Stimulated activated CD4-positive, alpha-beta T cell treated with anti-CD3 and anti-CD28 coated beads, Interleukin-12 subunit alpha, Interleukin-12 subunit beta, amount 100 ng/mL, for 24 hours (primary cell): ENCODE measurements around the gene SNTA1.
"Not testable (repeated sequence)": the region's sequence is repeated elsewhere in the genome, so short reads cannot be mapped to it uniquely, and the experiment has no call there.

Experiments used
- DNase-seq, 2 experiments: peaks; one replicate each; pipeline ENCODE4 v3.0.0-alpha.2; 2020; ENCODE audit warnings: low read depth in 2 of 2

The SNTA1 gene

DNA sequence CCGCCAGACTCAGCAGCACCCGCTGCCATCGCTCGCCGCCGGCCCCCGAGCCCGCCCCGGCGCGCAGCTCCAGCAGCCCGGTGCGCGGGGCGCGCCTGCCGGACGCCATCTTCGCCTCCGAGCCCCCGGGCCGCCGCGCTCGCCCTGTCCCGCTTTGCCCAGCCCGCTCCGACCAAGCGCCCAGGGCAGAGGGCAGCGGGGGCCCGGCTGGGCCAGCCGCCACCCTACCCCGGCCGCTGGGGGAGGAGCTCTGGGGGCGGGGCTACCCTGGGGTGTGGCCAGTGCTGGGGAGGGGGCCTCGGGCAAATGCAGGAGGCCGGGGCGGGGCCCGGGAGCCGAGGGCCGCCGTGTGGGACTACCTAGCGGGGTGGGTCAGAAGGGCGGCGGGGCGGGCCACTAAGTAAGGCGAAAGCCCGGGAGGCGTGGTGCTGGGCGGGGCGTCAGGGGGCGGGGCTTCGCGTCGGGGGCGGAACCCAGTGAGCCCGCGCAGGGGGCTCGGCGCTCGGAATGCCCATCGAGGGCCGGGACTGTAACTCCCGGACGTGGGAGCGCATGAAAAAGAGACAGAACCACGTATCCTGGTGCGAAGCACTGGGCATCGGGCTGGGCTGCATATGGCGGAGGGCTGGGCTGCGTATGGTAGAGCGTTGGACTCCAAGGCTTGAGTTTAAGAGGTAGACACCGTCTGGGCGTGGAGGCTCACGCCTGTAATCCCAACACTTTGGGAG lies at the start of gene SNTA1:
Gene SNTA1 (minus strand): TSS at position 252 of the 728 bp plus-strand sequence. CDS start 143 bp downstream, at position 109.
- peak; percentile 75 to 89 for DNase-seq

DNA sequence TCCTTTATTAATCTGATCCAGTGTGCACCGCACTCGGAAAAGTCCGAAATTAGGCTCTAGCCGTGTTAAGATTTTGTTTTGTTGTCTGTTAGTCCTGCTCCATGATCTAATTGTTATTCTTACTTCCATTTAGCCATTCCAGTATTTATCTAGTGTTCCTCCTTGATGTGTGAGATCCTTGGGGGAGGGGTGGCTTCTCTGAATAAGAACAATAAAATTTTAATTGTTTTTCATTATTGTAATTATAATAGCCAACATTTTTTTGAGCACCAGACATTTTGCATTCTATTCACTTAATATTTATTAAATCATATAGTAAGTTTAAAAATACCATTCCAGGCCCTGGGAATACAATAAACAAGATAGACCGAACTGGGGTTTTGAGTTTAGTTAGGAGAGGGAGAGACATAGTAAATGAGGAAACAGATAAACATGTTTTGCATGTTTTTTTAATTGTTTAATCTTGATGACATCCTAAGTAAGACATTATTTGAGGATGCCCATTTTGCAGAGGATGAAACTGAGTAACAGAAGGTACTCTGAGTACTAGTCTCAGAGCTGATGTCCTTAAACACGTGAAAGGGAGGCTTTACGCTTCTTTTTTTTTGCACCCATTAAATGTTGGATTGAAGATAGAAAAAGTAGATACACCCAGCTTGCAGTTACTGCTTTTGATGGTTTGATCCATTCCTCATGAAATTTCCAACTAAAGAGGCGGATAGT lies 47.5 kb upstream of the SNTA1 start:
- DNase-seq, result no peak

DNA sequence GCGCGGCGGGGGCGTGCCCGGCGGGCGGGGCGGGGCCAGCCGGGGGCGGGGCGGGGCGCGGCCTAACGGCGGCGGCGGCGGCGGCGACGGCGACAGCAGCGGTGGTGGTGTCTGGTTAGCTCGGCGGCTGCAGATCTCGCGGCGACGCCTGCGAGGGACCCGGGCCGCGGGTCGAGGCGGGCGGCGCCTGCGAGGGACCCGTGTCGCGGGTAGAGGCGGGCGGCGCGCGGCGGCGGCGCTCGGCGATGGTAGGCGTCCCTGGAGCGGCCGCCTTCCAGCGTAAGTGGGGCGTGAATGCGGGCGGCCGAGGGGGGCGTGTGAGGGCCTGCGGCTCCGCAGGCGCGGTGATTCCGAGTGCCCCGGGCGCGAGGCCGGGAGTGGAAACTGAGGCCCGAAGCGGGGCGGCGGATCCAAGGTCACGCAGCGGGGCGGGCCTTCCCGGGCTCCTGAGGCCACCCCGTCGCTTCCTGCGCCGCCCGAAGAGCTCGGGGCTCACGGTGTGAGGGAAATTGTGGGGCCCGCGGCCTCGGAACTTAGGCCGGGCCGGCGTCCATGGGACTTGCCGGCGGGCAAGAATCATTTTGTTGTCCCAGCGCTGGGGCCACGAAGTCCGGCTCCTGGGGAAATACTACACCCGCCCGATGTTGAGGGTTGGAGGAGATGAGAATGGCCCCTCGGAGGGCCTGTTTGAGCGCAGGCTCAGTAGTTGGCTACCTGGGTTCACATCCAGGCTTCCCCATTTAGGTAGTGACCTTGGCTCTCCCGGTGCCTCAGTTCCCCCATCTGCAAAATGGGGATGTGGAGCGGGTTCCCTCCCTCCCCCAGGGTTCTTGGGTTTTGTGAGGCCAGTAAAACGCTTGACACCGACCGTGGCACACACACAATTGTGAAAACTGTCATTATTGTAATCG lies 46.7 kb upstream of the SNTA1 start, which contains the start of gene CBFA2T2:
Gene CBFA2T2 (plus strand): TSS at position 74 of the 911 bp plus-strand sequence. CDS start 172 bp downstream, at position 246.
- no peak for DNase-seq

DNA sequence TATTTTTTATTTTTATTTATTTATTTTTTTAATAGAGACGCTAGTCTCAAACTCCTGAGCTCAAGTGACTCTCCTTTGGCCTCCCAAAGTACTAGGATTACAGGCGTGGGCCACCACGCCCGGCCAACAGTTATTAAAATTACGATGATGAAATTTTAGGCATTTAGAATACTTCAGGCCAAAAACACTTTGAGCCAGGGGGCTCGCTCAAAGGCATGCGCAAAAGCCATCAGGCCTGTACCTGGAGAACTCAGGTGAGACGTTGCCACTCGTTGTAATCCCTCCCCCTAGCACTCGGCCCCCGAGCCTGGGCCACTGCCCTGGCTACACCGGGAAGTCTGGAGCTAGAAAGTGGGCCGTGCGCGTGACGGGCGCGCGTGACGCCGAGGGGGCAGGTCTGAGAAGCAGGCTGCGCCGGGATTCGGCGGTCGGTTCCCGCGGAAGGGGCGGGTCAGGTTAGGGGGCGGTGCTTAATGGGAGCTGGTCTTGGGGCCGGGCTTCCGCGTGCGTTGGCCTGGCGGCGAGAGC lies 46.0 kb upstream of the SNTA1 start:
- DNase-seq, result peak; percentile 97 to 99

DNA sequence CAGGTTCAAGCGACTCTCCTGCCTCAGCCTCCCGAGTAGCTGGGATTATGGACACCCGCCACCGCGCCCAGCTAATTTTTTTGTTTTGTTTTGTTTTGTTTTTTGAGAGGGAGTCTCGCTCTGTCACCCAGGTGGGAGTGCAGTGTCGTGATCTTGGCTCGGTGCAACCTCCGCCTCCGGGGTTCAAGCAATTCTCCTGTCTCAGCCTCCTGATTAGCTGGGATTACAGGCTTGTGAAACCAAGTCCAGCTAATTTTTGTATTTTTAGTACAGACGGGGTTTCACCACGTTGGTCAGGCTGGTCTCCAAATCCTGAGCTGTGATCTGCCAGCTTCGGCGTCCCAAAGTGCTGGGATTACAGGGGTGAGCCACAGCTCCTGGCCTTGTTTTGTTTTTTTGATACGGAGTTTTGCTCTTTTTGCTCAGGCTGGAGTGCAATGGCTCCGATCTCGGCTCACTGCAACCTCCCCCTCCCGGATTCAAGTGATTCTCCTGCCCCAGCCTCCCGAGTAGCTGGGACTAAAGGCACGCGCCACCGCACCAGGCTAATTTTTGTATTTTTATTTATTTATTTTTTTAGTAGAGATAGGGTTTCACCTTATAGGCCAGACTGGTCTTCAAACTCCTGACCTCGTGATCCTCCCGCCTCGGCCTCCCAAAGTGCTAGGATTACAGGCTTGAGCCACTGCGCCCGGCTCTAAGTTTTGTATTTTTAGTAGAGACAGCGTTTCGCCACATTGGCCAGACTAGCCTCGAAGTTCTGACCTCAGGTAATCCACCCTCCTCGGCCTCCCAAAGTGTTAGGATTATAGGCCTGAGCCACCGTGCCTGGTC lies 45.3 kb upstream of the SNTA1 start:
- not testable (repeated sequence) for DNase-seq

DNA sequence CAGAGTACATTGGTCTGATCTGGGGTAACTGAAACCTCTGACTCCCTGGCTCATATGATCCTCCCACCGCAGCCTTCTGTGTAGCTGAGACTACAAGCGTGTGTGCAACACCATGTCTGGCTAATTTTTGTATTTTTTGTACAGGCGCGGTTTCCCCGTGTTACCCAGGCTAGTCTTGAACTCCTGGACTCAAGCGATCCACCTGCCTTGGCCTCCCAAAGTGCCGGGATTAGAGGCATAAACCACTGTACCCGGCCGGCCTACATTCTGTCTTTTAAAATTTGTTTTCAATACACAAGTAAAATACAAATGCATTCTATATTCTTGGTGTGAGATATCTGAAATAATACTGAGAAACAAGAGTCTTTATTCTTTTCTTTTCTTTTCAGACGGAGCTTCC lies 44.6 kb upstream of the SNTA1 start:
- no peak for DNase-seq

DNA sequence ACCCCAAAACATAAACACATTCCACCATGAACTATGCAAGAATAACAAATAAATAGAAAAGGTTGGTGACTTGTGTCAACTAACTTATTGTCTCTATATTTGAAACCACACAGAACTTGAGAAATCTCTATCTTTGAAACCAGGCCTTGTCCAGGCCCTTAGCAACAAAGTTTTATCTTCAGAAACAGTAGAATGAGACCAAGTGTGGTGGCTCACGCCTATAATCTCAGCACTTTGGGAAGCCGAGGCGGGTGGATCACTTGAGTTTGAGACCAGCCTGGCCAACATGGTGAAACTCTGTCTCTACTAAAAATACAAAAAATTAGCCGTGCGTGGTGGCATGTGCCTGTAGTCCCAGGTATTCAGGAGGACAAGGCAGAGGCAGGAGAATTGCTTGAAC lies 39.6 kb upstream of the SNTA1 start:
- not testable (repeated sequence) for DNase-seq

DNA sequence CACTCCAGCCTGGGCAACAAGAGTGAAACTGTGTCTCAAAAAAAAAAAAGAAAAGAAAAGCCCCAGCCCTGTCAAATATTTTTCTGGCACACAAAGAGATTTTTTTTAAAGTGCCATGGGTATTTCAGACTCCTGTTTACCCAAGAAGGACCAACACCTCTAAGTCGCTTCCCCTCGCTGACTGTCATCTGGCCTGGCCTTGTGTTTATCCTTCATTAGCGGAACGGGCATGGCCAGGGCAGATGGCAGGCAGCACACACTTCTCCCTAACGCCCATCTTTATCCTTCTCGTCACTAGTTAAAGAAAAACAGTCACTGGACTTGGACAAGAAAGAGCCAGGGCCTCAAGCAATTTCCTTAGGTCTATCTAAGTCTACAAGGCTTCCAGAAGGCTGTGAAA lies 39.0 kb upstream of the SNTA1 start:
- no peak for DNase-seq

DNA sequence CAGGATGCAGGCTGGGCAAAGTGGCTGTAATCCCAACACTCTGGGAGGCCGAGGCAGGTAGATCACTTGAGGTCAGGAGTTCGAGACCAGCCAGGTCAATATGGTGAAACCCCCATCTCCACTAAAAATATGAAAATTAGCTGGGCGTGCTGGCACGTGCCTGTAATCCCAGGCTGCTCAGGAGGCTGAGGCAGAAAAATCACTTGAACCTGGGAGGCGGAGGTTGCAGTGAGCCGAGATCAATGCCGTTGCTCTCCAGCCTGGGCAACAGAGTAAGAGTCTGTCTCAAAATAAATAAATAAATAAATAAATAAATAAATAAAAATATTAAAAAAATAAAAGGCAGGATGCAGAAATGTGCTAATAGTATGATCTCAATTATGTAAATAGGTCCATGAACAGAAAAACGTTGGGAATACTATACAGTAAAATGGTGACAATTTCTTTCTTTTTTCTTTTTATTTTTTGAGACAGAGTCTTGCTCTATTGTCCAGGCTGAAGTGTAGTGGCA lies 37.9 kb upstream of the SNTA1 start:
- no peak for DNase-seq

DNA sequence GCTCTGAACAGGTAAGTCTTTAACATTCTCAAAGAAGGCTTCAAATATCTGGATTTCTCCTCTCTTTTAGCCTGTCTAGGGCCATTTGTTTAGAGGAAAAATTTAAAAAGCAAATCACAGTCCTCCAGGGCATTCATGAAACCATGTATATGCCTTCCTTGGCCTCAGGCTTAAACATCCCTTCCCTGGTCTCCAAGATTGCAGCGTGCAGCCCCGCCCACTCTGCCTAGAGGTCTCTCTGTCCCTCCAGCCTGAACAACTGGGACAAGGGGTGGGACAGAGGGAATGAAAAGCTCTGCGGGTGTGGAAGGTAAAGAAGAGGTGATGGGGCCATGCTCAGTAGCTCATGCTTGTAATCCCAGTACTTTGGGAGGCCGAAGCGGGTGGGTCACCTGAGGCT lies 36.5 kb upstream of the SNTA1 start:
- DNase-seq, result no peak

DNA sequence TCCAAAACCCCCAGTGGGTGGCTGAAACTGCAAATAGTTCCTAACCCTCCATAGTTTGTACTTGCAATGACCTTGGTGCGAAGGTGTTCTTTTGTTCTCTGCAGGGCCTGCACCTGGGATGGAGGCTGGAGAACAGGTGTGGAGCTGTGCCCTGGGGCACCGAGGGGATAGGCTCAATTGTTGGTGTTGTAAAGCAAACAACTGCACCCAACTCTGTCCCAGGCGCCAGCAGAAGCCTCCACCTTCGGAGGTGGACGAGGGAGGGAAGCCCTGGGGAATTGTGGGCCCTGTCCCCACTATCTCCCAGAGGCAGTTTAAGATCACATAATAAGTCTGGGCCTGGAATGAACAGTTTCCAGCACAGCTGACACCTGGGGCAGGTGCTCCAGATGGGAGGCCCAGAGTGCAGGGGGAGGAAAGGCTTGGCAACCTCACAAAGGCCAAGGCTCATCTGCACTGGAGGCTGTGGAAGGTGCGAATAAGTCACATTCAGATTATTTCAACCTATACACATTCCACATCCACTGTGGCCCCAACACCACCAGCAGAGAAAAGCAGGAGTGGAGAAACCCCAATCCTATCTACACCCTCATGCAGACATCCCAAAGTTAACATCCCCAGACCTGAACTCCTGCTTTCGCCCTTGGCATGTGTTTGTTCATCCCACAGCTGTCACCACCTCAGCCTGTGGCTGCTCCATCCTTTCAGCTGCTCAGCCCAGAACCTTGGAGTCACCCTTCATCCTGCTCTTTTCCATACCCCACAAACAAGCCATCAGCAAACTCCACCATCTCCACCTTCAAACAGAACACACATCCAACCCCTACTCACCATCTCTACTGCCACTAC lies 34.0 kb upstream of the SNTA1 start:
- no peak for DNase-seq

DNA sequence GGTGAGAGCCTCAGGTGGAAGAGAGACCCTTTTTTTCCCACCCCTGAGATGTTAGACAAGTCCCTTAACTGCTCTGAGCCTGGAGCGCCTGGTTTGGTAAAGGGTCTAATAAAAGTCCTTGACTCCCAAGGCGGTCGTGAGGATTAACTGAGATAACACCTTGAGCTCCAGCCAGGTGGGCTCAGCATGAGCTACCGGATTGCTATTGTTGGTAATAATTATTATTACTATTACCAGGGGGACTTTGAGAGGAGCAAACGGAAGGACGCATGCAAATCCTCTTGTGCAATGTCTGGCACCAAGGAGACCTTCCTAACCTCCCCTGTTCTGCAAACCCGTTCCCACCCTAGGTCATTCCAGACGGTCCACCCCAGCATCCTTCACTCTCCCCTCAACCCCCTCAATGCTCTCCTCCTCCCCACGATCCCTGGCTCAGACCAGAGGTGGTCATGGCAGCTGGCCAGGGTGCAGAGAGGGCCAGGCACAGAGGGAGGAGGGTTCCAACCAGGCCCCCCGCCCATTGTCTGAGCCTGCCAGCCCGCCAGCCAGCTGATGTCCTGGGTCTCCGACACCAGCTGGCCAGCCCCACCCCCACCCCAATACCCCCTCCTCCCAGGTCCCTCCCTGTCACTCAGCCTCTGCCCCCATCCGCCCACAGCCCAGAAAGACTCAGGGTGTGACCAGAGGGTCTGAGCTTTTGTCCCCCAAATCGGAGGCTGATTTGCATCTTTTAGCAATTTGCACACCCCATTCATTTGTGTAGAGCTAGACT lies 32.0 kb upstream of the SNTA1 start:
- no peak for DNase-seq

DNA sequence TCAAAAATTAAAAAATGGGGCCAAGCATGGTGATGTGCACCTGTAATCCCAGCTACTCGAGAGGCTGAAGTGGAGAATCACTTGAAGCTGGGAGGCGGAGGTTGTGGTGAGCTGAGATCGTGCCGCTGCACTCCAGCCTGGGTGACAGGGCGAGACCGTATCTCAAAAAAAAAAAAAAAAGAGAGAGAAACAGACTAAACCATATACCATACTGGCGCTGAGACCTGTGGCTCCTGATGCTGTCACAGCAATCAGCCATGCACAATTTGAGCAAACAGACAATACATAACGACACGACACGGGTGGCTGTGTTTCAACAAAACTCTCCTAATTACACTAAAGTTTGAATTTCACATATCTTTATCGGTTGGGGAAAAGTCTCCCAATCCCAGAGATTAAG lies 31.4 kb upstream of the SNTA1 start:
- DNase-seq, result no peak

DNA sequence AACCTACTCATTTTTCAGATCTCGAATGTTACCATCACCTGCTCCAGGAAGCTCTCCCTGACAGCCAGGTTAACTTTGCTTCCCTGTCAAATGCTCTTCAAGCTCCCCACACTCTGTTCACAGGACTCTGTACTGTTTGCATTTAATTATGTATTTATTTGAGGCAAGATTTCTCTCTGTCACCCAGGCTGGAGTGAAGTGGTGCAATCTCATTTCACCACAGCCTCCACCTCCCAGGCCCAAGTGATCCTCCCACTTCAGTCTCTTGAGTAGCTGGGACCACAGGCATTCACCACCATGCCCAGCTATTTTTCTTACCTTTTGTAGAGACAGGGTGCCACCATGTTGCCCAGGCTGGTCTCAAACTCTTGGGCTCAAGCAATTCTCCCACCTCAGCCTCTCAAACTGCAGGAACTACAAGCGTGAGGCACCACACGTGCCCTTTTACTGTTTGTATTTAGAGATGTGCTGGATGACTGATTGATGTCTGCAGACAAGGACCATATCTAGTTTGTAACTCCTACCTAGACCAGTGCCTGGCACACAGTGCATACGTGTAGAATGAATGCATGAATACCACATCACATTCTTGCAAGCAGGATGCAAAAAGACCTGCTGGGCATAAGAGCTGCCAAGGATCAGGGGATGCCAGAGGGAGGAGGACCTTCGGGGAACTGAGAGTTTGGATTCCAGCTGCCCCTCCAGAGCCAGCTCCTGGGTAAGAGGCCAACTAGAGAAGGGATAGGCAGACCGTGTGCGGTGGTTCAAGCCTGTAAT lies 30.7 kb upstream of the SNTA1 start:
- DNase-seq, result no peak

DNA sequence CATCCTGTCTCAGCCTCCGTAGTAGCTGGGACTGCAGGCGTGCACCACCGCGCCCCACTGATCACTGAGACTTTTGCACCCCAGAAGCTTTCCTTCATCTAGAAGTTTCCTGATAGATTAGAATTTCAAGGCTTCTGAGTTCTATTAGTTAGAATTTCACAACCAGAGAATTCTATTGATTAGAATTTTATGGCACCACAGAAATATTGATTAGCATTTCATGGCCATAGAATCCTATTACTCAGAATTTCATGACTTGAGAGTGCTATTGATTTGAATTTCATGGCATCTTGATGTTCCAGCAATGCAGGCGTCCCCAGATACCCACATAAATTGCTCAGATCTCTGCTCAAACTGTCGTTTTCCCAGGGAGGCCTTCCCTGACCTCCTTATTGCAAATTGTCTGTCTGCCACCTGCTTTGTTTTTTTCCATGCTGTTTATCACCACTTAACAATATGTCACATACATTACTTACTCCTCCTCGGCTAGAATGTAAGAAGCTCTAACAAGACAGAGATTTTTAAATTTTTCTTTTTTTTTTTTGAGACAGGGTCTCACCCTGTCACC lies 29.4 kb upstream of the SNTA1 start:
- no peak for DNase-seq

DNA sequence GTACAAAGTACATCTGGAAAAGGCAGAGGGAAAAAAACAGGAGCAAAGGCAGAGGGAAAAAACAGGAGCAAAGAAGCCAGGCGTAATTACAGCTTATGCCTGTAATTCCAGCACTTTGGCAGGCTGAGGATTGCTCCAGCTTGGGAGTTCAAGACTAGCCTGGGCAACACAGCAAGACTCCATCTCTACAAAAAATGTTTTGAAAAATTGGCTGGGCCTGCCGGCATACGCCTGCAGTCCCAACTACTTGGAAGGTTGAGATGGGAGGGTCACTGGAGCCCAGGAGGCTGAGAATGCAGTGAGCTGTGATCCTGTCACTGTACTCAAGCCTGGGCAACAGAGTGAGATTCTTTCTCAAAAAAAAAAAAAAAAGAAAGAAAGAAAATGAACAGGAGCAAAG lies 27.3 kb upstream of the SNTA1 start:
- no peak for DNase-seq

DNA sequence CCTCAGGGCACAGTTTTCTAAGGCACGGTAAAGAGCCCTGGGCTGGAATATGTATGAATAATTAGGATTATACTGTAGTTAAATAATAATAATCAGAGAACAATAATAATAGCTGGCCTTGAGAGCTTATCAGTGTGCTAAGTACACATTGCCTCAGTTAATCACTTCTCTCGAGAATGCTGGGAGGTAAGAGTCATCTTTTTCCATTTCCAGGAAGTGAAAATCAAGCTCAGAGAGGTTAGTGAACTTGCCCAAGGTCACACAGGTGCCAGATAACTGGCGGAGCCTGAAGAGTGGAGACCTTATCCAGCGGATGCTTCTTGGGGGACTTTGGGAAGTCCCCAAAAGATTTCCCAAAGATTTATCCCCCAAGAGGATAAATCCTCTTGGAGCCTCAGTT lies 26.9 kb upstream of the SNTA1 start:
- no peak for DNase-seq

DNA sequence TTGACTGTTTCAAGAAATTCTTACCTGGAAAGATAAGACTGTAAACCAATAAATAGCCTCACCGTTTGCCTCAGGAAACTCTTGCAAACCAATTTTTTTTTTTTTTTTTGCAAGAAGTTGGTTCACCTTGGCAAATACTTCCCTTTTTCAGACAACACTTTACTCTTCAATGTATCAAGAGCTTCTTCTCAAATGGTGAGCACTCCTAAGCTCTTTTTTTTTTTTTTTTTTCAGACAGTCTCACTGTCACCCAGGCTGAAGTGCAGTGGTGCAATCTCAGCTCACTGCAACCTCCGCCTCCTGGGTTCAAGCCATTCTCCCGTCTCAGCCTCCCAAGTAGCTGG lies 22.7 kb upstream of the SNTA1 start:
- DNase-seq, result no peak
